Colonic mucosa (tissue), 4 donors: Measurements from ENCODE around the gene FAM78B. TPM values are rescaled to one million over a fixed set of nuclear protein-coding genes. Genes with fewer than 3 reads are reported as not detected.

Experiments used
- DNase-seq: peaks from one replicate; pipeline ENCODE4 v3.0.0-alpha.2; 2020
- H3K27ac ChIP-seq: fragments of 200-600 bp; one replicate; pipeline ENCODE4 v1.8.0; 2021
- H3K27me3 ChIP-seq: fragments of 200-600 bp; one replicate; pipeline ENCODE4 v1.8.0; 2021
- H3K36me3 ChIP-seq: fragments of 200-600 bp; one replicate; pipeline ENCODE4 v1.8.0; 2021
- H3K4me1 ChIP-seq: fragments of 200-600 bp; one replicate; pipeline ENCODE4 v1.8.0; 2021; ENCODE audit warnings: mild to moderate bottlenecking
- H3K4me3 ChIP-seq: fragments of 200-600 bp; one replicate; pipeline ENCODE4 v1.8.0; 2021
- H3K9ac ChIP-seq, 2 donors: one replicate each; pipeline ENCODE4 v1.7.0; 2013; ENCODE audit warnings: control low read depth in 2 of 2, low read depth in 2 of 2, low read length in 2 of 2
- H3K9me3 ChIP-seq: fragments of 200-600 bp; one replicate; pipeline ENCODE4 v1.8.0; 2021
- intact Hi-C: fragments of 100-400 bp; cut with DNase I; formaldehyde crosslinking; loops from one replicate; pipeline ENCODE4 v1.14.1; 2022
- total RNA-seq, 2 donors: library from RNA; stranded (reverse); fragmentation: NEBNext Ultra II Directional in 1 of 2; extraction: Animal tissue kit (Norgen Biotek cat#: 25700) in 1 of 2; gene quantifications; one replicate each; pipeline ENCODE4 v1.2.1, GENCODE V29; 2021
- TF ChIP-seq, protein P1 (sequence below): fragments of 200-600 bp; IDR thresholded peaks from one replicate; pipeline ENCODE4 v1.8.0; 2022; ENCODE audit warnings: antibody characterized with exemption, mild to moderate bottlenecking
- donor health status: healthy.
- donor health status: DM: no; HTN: no; CAD: no.
- donor health status: DM: no; HTN: no; CAD: no.

Gene FAM78B
- total RNA-seq, 2 donors from 2014 or later = 0.69 to 1.2 TPM

DNA sequence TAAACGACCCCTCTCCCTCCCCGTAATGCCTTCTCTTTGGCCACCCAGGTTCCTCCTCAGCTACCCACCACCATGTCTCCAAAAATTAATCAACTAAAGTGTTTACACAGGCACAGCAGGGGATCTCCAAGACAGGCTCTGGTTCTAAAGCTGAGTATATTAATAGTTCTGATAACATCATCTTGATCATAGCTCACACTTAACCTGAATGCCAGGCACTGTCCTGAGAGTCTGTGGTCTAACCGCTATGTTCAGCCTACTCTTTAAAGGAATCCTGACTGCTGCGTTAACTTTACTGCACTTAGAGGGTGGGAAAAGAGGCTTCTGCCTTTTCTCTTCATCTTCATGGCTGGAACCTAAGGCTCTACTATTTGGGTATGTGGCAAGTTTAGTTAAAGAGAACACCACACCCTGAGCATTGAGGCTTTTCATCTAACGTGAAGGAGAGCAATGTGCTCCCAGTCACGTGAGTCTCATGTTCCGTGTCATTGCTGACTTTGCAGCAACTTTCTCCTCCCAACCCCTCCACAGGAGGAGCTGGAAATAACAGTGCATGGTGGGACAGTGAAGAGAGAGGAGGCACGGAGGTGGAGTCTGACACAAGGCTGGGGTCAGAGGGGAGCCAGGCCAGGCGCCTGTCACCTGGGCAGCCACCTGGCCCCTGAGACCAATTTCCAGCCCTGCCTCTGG lies 86.4 kb downstream of the FAM78B start:
- H3K4me1 ChIP-seq = no peaks in the 10 kb centered on the region
- intact Hi-C loops = no loop called here
- H3K27ac ChIP-seq = no peak overlapping the region
- TF ChIP-seq, protein P1, sequence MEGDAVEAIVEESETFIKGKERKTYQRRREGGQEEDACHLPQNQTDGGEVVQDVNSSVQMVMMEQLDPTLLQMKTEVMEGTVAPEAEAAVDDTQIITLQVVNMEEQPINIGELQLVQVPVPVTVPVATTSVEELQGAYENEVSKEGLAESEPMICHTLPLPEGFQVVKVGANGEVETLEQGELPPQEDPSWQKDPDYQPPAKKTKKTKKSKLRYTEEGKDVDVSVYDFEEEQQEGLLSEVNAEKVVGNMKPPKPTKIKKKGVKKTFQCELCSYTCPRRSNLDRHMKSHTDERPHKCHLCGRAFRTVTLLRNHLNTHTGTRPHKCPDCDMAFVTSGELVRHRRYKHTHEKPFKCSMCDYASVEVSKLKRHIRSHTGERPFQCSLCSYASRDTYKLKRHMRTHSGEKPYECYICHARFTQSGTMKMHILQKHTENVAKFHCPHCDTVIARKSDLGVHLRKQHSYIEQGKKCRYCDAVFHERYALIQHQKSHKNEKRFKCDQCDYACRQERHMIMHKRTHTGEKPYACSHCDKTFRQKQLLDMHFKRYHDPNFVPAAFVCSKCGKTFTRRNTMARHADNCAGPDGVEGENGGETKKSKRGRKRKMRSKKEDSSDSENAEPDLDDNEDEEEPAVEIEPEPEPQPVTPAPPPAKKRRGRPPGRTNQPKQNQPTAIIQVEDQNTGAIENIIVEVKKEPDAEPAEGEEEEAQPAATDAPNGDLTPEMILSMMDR = no peak
- no peaks in the 10 kb centered on the region for H3K27me3 ChIP-seq
- no peak overlapping the region for H3K9ac ChIP-seq
- no peak for DNase-seq
- no peaks in the 10 kb centered on the region for H3K36me3 ChIP-seq
- H3K9me3 ChIP-seq = no peaks in the 10 kb centered on the region
- H3K4me3 ChIP-seq = no peak overlapping the region

DNA sequence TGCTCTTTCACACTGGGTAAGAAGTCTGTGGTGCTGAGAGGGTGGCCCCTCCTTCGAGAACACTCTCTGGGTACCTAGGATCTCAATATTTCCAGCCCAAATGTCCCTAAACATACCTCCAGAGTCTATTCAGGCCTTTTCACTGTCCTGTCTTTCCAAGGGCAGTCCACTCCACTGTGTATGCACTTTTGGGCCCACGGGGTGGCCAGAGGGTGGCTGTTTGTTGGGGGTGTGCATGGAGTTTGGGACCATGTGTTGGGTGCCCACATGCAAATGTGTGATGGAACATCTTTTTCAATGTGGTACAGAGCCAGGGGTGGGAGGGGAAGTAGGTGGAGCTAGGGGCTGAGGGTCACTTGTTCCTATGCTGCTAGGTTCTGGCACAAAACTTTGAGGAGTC lies 87.5 kb downstream of the FAM78B start:
- intact Hi-C loops = no loop called here
- no peak for DNase-seq
- H3K4me1 ChIP-seq = no peaks in the 10 kb centered on the region
- H3K9ac ChIP-seq = no peak overlapping the region
- no peaks in the 10 kb centered on the region for H3K9me3 ChIP-seq
- no peak overlapping the region for H3K4me3 ChIP-seq
- H3K27me3 ChIP-seq = no peaks in the 10 kb centered on the region
- TF ChIP-seq, protein P1 = no peak
- no peak overlapping the region for H3K27ac ChIP-seq
- no peaks in the 10 kb centered on the region for H3K36me3 ChIP-seq

DNA sequence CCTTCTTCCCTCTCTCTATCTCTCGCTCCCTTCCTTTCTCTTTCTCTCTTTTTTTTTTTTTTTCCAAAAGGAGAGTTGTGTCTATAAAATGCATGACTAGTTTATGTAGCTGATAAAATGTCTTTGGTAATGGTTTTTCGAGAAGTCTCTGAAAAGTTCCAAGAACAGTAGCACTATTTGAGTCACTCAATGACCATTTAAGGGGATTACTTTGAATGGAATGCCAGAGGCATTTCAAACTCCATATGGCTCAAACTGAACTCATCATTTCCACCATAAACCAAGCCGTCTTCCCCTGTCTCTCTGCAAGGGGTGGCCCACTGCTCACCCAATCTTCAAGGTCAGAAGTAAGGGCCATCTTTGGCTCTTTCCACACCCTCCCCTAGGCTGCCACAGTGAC lies 93.3 kb downstream of the FAM78B start:
- Histone ChIP-seq H3K4me1 (no peaks in the 10 kb centered on the region), H3K36me3 (no peaks in the 10 kb centered on the region), H3K27me3 (no peaks in the 10 kb centered on the region), H3K9me3 (no peaks in the 10 kb centered on the region), H3K4me3 (no peak overlapping the region), H3K27ac (no peak overlapping the region), H3K9ac (no peak overlapping the region)
- DNase-seq = no peak
- intact Hi-C loops = no loop called here
- TF ChIP-seq, protein P1 = no peak

DNA sequence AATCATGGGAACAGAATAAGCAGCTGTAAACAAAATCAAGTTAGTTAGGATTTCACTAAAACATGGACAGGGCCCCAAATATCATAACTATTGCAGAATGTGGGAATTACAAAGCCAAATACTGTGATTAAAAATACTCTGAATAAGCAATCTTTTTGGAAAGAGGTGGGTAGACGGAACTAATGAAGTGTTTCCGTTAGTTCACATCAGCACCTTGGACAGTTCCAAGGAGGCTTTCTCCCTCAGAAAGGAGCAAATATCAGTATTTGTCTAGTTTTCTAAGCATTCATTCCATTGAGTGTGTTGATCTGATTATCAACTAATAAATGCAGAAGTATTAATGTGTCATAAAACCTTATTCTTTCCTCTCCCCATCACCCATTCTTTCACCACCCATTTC lies 97.4 kb downstream of the FAM78B start:
- H3K9me3 ChIP-seq = no peaks in the 10 kb centered on the region
- H3K27me3 ChIP-seq = no peaks in the 10 kb centered on the region
- no peak overlapping the region for H3K4me3 ChIP-seq
- TF ChIP-seq, protein P1 = no peak
- no peak overlapping the region for H3K27ac ChIP-seq
- no peak overlapping the region for H3K9ac ChIP-seq
- H3K36me3 ChIP-seq = no peaks in the 10 kb centered on the region
- no peaks in the 10 kb centered on the region for H3K4me1 ChIP-seq
- intact Hi-C loops = no loop called here
- DNase-seq = no peak

DNA sequence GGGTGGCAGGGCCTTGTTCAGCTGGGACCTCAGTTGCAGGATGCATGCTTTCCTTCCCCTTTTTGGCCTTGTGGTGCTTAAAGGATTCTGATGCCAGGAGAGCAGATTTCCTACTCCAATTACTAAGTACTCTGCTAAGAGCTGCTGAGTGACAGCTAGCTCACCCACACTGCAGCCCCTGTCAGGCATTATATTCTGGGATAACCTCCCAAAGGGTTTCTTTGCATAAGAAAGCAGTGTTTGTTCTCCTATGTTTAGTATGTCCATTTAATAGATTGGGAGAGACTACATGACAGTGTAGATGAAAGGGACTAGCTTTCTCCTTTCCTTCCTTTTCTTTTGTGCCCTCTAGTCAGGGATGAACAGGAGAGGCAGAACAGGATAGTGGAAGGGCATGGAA lies 100.7 kb downstream of the FAM78B start:
- Histone ChIP-seq H3K27ac (no peak overlapping the region), H3K9me3 (no peaks in the 10 kb centered on the region), H3K36me3 (no peaks in the 10 kb centered on the region), H3K27me3 (no peaks in the 10 kb centered on the region), H3K4me3 (no peak overlapping the region), H3K4me1 (no peaks in the 10 kb centered on the region), H3K9ac (no peak overlapping the region)
- TF ChIP-seq, protein P1 = no peak
- no peak for DNase-seq
- intact Hi-C loops = no loop called here
